A673 (cell line): ENCODE results near the gene ADAMTSL2.

Experiments
- EZH2 ChIP-seq: fragments of 200-600 bp; sonication (generic); IDR thresholded peaks from 2 replicates; pipeline ENCODE4 v1.6.1; 2017; ENCODE audit warnings: borderline replicate concordance, low read depth, mild to moderate bottlenecking, mixed read lengths, antibody characterized with exemption, low read length; ENCODE audit not compliant: poor library complexity, severe bottlenecking
- TF ChIP-seq, protein P1 (sequence below): fragments of 300-800, 200-600 bp; sonication (generic); conservative IDR thresholded peaks from 2 replicates; pipeline ENCODE4 v1.5.1; 2017; ENCODE audit warnings: low read depth, mild to moderate bottlenecking, antibody characterized with exemption, low read length, moderate library complexity, mixed read lengths

- TF ChIP-seq, protein P1, sequence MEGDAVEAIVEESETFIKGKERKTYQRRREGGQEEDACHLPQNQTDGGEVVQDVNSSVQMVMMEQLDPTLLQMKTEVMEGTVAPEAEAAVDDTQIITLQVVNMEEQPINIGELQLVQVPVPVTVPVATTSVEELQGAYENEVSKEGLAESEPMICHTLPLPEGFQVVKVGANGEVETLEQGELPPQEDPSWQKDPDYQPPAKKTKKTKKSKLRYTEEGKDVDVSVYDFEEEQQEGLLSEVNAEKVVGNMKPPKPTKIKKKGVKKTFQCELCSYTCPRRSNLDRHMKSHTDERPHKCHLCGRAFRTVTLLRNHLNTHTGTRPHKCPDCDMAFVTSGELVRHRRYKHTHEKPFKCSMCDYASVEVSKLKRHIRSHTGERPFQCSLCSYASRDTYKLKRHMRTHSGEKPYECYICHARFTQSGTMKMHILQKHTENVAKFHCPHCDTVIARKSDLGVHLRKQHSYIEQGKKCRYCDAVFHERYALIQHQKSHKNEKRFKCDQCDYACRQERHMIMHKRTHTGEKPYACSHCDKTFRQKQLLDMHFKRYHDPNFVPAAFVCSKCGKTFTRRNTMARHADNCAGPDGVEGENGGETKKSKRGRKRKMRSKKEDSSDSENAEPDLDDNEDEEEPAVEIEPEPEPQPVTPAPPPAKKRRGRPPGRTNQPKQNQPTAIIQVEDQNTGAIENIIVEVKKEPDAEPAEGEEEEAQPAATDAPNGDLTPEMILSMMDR = no peak
- no peak for TF ChIP-seq EZH2
These were observed 26.4 kb downstream of the ADAMTSL2 start for GRCh38 chr9:133560944-133561343.
